ENCODE measurements around the gene PAN3.

- TF ChIP-seq CTCF (IDR thresholded peaks at IDR 0.05): no peak
- no peak for TF ChIP-seq ZFX (IDR thresholded peaks at IDR 0.05; ENCODE audit: borderline replicate concordance)
Measured at GRCh38 chr13:28329395-28330158, 191.2 kb downstream of the PAN3 start.

Data from 22Rv1 (cell line).